T-cell (primary cell): ENCODE measurements around the gene MRPS24. TPM values are rescaled to one million over a fixed set of nuclear protein-coding genes. Genes with fewer than 3 reads are reported as not detected.
"Not testable (repeated sequence)": the region's sequence is repeated elsewhere in the genome, so short reads cannot be mapped to it uniquely, and the experiment has no call there.

Experiments
- ATAC-seq, 4 experiments: fragments of 200-7000 bp in 3 of 4; fragments of 150-1000 bp in 1 of 4; cut with Tn5 transposase; replicated peaks in 1 of 4; 1 replicate in 3 of 4; 2 replicates in 1 of 4; pipeline ENCODE4 v1.10.0; 2021; ENCODE audit warnings: moderate library complexity in 3 of 4, mild to moderate bottlenecking in 2 of 4, moderate number of reproducible peaks in 1 of 4
- CTCF ChIA-PET, 2 donors: fragments of 300-600 bp; sonication (Branson Sonifier 250); formaldehyde crosslinking; loops; one replicate each; lab custom pipeline; 2022; ENCODE audit warnings: antibody characterized with exemption in 2 of 2; lab: Charles Lee
- POLR2A ChIA-PET, 2 donors: fragments of 300-600 bp; sonication (Branson Sonifier 250); formaldehyde crosslinking; loops; one replicate each; lab custom pipeline; 2022; ENCODE audit warnings: antibody characterized with exemption in 2 of 2; lab: Charles Lee
- DNase-seq, 35 experiments: peaks; one replicate each; pipeline versions ENCODE4 v3.0.0 to v3.0.0-alpha.2; 2013 to 2023
- H3K27ac ChIP-seq: one replicate; pipeline ENCODE4 v1.5.1; 2013; ENCODE audit warnings: low read length
- H3K27me3 ChIP-seq, 2 experiments: replicated peaks in 1 of 2; 1 replicate in 1 of 2; 2 replicates in 1 of 2; pipeline versions ENCODE4 v1.6.1 to v1.7.0; 2013; ENCODE audit warnings: low read length in 1 of 2, mixed read lengths in 1 of 2; ENCODE audit not compliant: control insufficient read depth in 2 of 2, insufficient read depth in 2 of 2; ENCODE audit errors: extremely low read depth in 1 of 2
- H3K36me3 ChIP-seq, 2 donors: 1 replicate in 1 of 2; 2 replicates in 1 of 2; pipeline versions ENCODE4 v1.6.1 to v1.7.0; 2013; ENCODE audit warnings: low read length in 1 of 2; ENCODE audit not compliant: control insufficient read depth in 2 of 2, insufficient read depth in 1 of 2; ENCODE audit errors: extremely low read depth in 1 of 2
- H3K4me1 ChIP-seq, 2 experiments: 1 replicate in 1 of 2; 2 replicates in 1 of 2; pipeline versions ENCODE4 v1.6.1 to v1.7.0; 2013; ENCODE audit warnings: low read length in 2 of 2, mixed read lengths in 1 of 2; ENCODE audit not compliant: insufficient read depth in 2 of 2, control insufficient read depth in 1 of 2; ENCODE audit errors: extremely low read depth in 1 of 2
- H3K4me3 ChIP-seq, 2 donors: 1 replicate in 1 of 2; 2 replicates in 1 of 2; pipeline versions ENCODE4 v1.5.1 to v1.7.0; 2013; ENCODE audit warnings: mild to moderate bottlenecking in 2 of 2, low read length in 1 of 2, moderate library complexity in 1 of 2; ENCODE audit not compliant: control insufficient read depth in 1 of 2; ENCODE audit errors: extremely low read depth in 1 of 2
- H3K9me3 ChIP-seq: 2 replicates; pipeline ENCODE4 v1.7.0; 2013
- H3K27ac Mint-ChIP-seq, 2 donors: one replicate each; pipeline ENCODE4 v1.8.0; 2020 to 2021; ENCODE audit warnings: mild to moderate bottlenecking in 2 of 2, mixed read lengths in 2 of 2
- H3K27me3 Mint-ChIP-seq, 2 donors: one replicate each; pipeline ENCODE4 v1.8.0; 2021 to 2022; ENCODE audit warnings: mixed read lengths in 2 of 2
- H3K36me3 Mint-ChIP-seq: one replicate; pipeline ENCODE4 v1.8.0; 2021; ENCODE audit warnings: mixed read lengths
- H3K4me1 Mint-ChIP-seq, 3 donors: one replicate each; pipeline ENCODE4 v1.8.0; 2020 to 2022; ENCODE audit warnings: mixed read lengths in 3 of 3, mild to moderate bottlenecking in 1 of 3
- H3K4me3 Mint-ChIP-seq, 3 donors: one replicate each; pipeline ENCODE4 v1.8.0; 2020 to 2022; ENCODE audit warnings: mild to moderate bottlenecking in 3 of 3, mixed read lengths in 3 of 3, moderate library complexity in 3 of 3
- H3K9me3 Mint-ChIP-seq, 3 donors: one replicate each; pipeline ENCODE4 v1.8.0; 2020 to 2022; ENCODE audit warnings: mixed read lengths in 3 of 3
- WGBS: methylation state at CpG from one replicate; pipeline ENCODE4 v1.1.5; 2013; ENCODE audit warnings: missing lambda C conversion rate; ENCODE audit not compliant: insufficient coverage; 5-methylcytosine and 5-hydroxymethylcytosine counted together
- total RNA-seq, 35 experiments: library from RNA in 6 of 35; stranded (reverse) in 6 of 35; fragments of 120-200 nt in 1 of 35; gene quantifications; one replicate each; pipeline versions ENCODE4 v1.2.1 to v1.2.4 and lab custom pipeline; 2013 to 2026

Gene MRPS24
- total RNA-seq, 5 donors from 2014 or later (not counting 1 experiment from before 2014, with no cell fraction given): 44.6 to 71.6 (median 58.4) TPM

DNA sequence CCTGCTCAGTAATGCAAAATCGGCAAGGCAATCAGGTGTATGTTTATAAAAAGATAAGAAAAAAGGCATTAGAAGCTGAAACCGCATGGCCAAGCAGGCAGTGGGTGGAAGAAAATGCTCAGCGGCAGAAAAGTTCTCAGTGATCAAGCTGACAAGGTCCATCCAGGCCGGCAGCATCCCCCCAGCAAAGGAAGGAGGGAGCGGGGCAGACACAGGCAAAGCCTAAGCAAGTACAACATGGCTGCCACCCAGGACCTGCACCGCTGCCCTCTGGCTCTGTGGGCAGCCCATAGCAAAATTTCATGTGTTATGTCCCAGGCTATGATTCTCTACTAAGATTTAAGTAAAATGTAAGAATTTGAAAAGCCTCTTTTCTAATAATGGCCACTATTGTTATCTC is 45.4 kb downstream of the MRPS24 start:
- no peak for ATAC-seq
- CTCF ChIA-PET: no interaction called here
- no peaks in the 10 kb centered on the region for H3K36me3 Mint-ChIP-seq

DNA sequence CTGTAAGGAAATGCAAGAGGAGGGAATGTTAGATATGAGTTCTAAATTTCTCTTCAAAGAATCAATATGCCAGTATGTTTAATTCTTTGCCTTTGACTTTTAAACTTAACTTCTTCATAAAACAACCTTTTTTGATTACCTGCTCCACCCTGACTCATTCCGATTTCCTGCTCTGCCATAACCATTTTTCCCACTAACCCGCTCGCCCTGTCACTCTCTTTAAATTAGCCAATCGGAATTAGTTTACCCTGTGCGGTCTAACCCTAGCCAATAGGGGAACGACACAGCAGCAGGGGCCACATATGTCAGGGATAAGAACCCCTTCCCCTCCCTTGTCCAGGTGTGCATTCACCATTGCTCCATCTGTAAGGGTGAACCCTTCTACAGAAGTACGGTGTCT is 45.9 kb downstream of the MRPS24 start:
- H3K27ac Mint-ChIP-seq, H3K9me3 ChIP-seq, DNase-seq, H3K27ac ChIP-seq, POLR2A ChIA-PET, H3K4me1 Mint-ChIP-seq, H3K4me3 ChIP-seq, H3K36me3 Mint-ChIP-seq, H3K4me1 ChIP-seq, H3K4me3 Mint-ChIP-seq, ATAC-seq, H3K36me3 ChIP-seq, H3K9me3 Mint-ChIP-seq: not testable (repeated sequence)
- H3K27me3 ChIP-seq: peaks cover 2 to 10% of the 10 kb centered on the region in 2 experiments
- CTCF ChIA-PET: interaction anchor here in 1 of 2 donors (0.6 kb wide), 1 partner anchor 65 kb away, joined by 3 read pairs; the partner anchor contains the start of gene BLVRA
- peaks cover 29 to 31% of the 10 kb centered on the region in 2 donors for H3K27me3 Mint-ChIP-seq
- 92% methylated on average over 4 of the region's 7 CpGs for WGBS

More for the DNA sequence above, 45.4 kb downstream of the MRPS24 start:
- no peak overlapping the region for H3K27ac ChIP-seq
- H3K9me3 ChIP-seq: no peaks in the 10 kb centered on the region
- H3K27me3 Mint-ChIP-seq: peaks cover 30 to 33% of the 10 kb centered on the region in 2 donors
- H3K36me3 ChIP-seq: no peaks in the 10 kb centered on the region
- H3K27ac Mint-ChIP-seq: no peak overlapping the region
- 89% methylated on average over 3 of the region's 6 CpGs for WGBS
- H3K4me3 Mint-ChIP-seq: no peak overlapping the region
- no peak for DNase-seq
- no peaks in the 10 kb centered on the region for H3K4me1 ChIP-seq
- H3K4me1 Mint-ChIP-seq: no peaks in the 10 kb centered on the region
- POLR2A ChIA-PET: no interaction called here
- H3K4me3 ChIP-seq: no peak overlapping the region
- H3K27me3 ChIP-seq: peaks cover 2 to 10% of the 10 kb centered on the region in 2 experiments
- no peaks in the 10 kb centered on the region for H3K9me3 Mint-ChIP-seq

Other genes with a start within 250 kb of the MRPS24 start
- gene COA1, start 140.0 kb downstream of the MRPS24 start, total RNA-seq: 10 to 100 TPM; 49.6 to 92.1 (median 67.8) TPM
- gene BLVRA, start 110.8 kb downstream of the MRPS24 start, total RNA-seq: 10 to 100 TPM; 14.1 to 21.3 (median 17.3) TPM
- gene URGCP, start 37.1 kb upstream of the MRPS24 start, total RNA-seq: 10 to 100 TPM; 22.3 to 35.2 (median 33.6) TPM
- 10 to 100 TPM in 3 of 5 donors, 1 to 10 TPM in 2; 6.7 to 12.8 (median 10.4) TPM for gene UBE2D4, start 56.9 kb upstream of the MRPS24 start, total RNA-seq
- gene SPDYE1, start 128.4 kb upstream of the MRPS24 start, total RNA-seq: not detected
- 100 to 1,000 TPM; 101 to 188 (median 156) TPM for gene DBNL, start 175.2 kb upstream of the MRPS24 start, total RNA-seq
- gene PGAM2, start 196.1 kb upstream of the MRPS24 start, total RNA-seq: 1 to 10 TPM; 1.1 to 2.9 (median 1.7) TPM
- gene POLM, start 213.0 kb upstream of the MRPS24 start, total RNA-seq: 10 to 100 TPM; 39.5 to 81.9 (median 70.7) TPM
- gene AEBP1, start 234.8 kb upstream of the MRPS24 start, total RNA-seq: 10 to 100 TPM; 18.1 to 28.4 (median 23.1) TPM